ENCODE data around the gene HID1. TPM values are rescaled to one million over a fixed set of nuclear protein-coding genes. Genes with fewer than 3 reads are reported as not detected.
"Not testable (repeated sequence)": the region's sequence is repeated elsewhere in the genome, so short reads cannot be mapped to it uniquely, and the experiment has no call there.

Gene HID1
- total RNA-seq, 1 donor from 2014 or later: 2.6 TPM

DNA sequence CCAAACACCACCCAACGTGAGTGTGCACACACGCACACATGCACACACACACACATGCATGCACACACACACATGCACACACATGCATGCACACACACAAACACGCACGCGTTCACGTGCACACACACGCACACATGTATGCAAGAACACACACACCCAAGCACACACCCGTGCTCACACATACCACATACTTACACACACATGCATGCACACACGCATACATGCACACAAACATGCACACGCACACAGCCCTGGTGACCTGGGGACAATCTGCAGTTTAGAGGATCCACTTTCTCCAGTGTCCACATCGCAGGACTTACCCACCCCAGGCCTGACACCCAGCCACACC lies 55.7 kb downstream of the HID1 start:
- H3K79me2 ChIP-seq (ENCODE audit: insufficient read depth, low read length): no peaks in the 10 kb centered on the region
- DNase-seq (ENCODE audit: low read depth) (no peak), FAIRE-seq (no peak)
- Mint-ChIP-seq H3K9me3 (ENCODE audit: unreplicated experiment) (peaks cover 7% of the 10 kb centered on the region), H3K4me1 (ENCODE audit: low read depth, unreplicated experiment) (no peaks in the 10 kb centered on the region), H3K4me3 (ENCODE audit: unreplicated experiment) (no peak overlapping the region), H3K36me3 (ENCODE audit: low read depth, unreplicated experiment) (no peaks in the 10 kb centered on the region), H3K27me3 (ENCODE audit: low read depth, unreplicated experiment) (peaks cover 31% of the 10 kb centered on the region), H3K27ac (ENCODE audit: unreplicated experiment) (no peak overlapping the region)
- H3K4me1 ChIP-seq (ENCODE audit: insufficient read depth, low read length): no peaks in the 10 kb centered on the region
- H3K4me3 ChIP-seq (ENCODE audit: insufficient read depth, low read depth, low read length): no peak overlapping the region
- no peak overlapping the region for H3K9ac ChIP-seq (ENCODE audit: low read length)
- H3K27me3 ChIP-seq (ENCODE audit: insufficient read depth, low read length): peaks cover 9% of the 10 kb centered on the region
- no peaks in the 10 kb centered on the region for H3K36me3 ChIP-seq (ENCODE audit: insufficient read depth, low read length)
- TF ChIP-seq EZH2 (IDR thresholded peaks at IDR 0.05; ENCODE audit: insufficient read depth, low read length): no peak
- TF ChIP-seq, protein P1, sequence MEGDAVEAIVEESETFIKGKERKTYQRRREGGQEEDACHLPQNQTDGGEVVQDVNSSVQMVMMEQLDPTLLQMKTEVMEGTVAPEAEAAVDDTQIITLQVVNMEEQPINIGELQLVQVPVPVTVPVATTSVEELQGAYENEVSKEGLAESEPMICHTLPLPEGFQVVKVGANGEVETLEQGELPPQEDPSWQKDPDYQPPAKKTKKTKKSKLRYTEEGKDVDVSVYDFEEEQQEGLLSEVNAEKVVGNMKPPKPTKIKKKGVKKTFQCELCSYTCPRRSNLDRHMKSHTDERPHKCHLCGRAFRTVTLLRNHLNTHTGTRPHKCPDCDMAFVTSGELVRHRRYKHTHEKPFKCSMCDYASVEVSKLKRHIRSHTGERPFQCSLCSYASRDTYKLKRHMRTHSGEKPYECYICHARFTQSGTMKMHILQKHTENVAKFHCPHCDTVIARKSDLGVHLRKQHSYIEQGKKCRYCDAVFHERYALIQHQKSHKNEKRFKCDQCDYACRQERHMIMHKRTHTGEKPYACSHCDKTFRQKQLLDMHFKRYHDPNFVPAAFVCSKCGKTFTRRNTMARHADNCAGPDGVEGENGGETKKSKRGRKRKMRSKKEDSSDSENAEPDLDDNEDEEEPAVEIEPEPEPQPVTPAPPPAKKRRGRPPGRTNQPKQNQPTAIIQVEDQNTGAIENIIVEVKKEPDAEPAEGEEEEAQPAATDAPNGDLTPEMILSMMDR (IDR thresholded peaks at IDR 0.05; ENCODE audit: insufficient read depth, low read depth, low read length): no peak
- no peaks in the 10 kb centered on the region for H4K20me1 ChIP-seq (ENCODE audit: insufficient read depth, low read length)
- no peaks in the 10 kb centered on the region for H3K9me3 ChIP-seq (ENCODE audit: insufficient read depth, low read depth, low read length)
- H3K27ac ChIP-seq (ENCODE audit: low read depth, low read length): no peak overlapping the region
- H3K4me2 ChIP-seq (ENCODE audit: low read length): no peak overlapping the region
- H2AFZ ChIP-seq (ENCODE audit: low read depth, low read length): no peak overlapping the region

DNA sequence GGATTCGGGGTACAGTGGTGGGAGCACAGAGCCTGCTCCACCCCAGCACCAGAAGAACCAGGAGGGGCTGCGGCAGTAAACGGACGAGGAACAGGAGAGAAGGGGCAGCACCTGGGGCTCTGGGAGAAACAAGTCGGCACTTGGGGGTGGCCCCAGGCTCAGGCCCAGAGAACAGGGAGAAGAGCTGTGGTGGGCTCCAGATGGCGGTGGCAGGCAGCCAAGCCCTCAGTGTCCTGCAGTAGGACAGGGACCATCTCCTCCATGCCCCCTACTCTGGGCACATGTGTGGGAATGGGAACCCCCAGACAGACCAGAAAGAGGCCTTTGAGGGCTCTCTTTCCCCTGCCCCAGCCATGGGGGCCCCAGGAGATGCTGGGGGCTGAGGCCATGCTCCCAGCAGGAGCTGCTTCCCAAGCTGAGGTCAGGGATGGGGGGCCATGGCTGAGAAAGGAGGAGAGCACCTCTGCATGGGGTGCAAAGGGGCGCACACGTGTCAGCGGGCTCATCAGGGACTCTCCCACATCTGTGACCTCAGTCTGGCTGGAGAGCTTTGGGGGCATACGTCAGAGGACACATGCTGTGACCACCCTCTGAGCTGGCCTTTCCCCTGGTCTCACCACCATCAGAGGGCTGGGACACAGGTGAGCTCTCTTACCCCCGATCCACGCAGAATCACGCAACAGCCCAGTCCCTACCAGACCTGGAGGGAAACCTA lies 56.3 kb downstream of the HID1 start:
- Histone ChIP-seq H4K20me1 (ENCODE audit: insufficient read depth, low read length) (no peaks in the 10 kb centered on the region), H2AFZ (ENCODE audit: low read depth, low read length) (no peak overlapping the region), H3K36me3 (ENCODE audit: insufficient read depth, low read length) (no peaks in the 10 kb centered on the region), H3K9me3 (ENCODE audit: insufficient read depth, low read depth, low read length) (no peaks in the 10 kb centered on the region), H3K4me1 (ENCODE audit: insufficient read depth, low read length) (no peaks in the 10 kb centered on the region), H3K4me2 (ENCODE audit: low read length) (no peak overlapping the region), H3K9ac (ENCODE audit: low read length) (no peak overlapping the region), H3K4me3 (ENCODE audit: insufficient read depth, low read depth, low read length) (no peak overlapping the region), H3K27me3 (ENCODE audit: insufficient read depth, low read length) (peaks cover 3% of the 10 kb centered on the region), H3K79me2 (ENCODE audit: insufficient read depth, low read length) (no peaks in the 10 kb centered on the region), H3K27ac (ENCODE audit: low read depth, low read length) (no peak overlapping the region)
- Mint-ChIP-seq H3K36me3 (ENCODE audit: low read depth, unreplicated experiment) (no peaks in the 10 kb centered on the region), H3K4me1 (ENCODE audit: low read depth, unreplicated experiment) (no peaks in the 10 kb centered on the region), H3K9me3 (ENCODE audit: unreplicated experiment) (peaks cover 7% of the 10 kb centered on the region), H3K27me3 (ENCODE audit: low read depth, unreplicated experiment) (peaks cover 27% of the 10 kb centered on the region), H3K4me3 (ENCODE audit: unreplicated experiment) (no peak overlapping the region), H3K27ac (ENCODE audit: unreplicated experiment) (no peak overlapping the region)
- TF ChIP-seq, protein P1 (IDR thresholded peaks at IDR 0.05; ENCODE audit: insufficient read depth, low read depth, low read length): no peak
- TF ChIP-seq EZH2 (IDR thresholded peaks at IDR 0.05; ENCODE audit: insufficient read depth, low read length): no peak
- no peak for DNase-seq (ENCODE audit: low read depth)
- FAIRE-seq: no peak

DNA sequence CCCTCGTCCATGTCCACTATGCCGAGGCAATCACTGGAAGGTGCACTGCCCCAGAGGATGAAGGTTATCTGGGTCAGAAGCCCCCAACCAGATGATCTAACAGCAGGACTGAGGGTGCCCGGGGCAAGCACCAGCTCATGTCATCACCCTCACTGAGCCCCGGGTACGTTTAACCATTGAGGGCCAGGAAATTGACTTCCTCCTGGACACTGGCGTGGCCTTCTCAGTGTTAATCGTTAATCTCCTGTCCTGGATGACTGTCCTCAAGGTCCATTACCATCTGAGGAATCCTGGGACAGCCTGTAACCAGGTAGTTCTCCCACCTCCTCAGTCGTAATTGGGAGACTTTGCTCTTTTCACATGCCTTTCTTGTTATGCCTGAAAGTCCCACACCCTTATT lies 61.1 kb downstream of the HID1 start:
- not testable (repeated sequence) for FAIRE-seq; H4K20me1 ChIP-seq (ENCODE audit: insufficient read depth, low read length); H3K4me1 Mint-ChIP-seq (ENCODE audit: low read depth, unreplicated experiment); H3K4me3 Mint-ChIP-seq (ENCODE audit: unreplicated experiment); H3K27me3 ChIP-seq (ENCODE audit: insufficient read depth, low read length); H3K4me1 ChIP-seq (ENCODE audit: insufficient read depth, low read length); DNase-seq (ENCODE audit: low read depth); H3K79me2 ChIP-seq (ENCODE audit: insufficient read depth, low read length); H3K9ac ChIP-seq (ENCODE audit: low read length); H3K27ac ChIP-seq (ENCODE audit: low read depth, low read length); H3K9me3 ChIP-seq (ENCODE audit: insufficient read depth, low read depth, low read length); H3K36me3 ChIP-seq (ENCODE audit: insufficient read depth, low read length); H3K36me3 Mint-ChIP-seq (ENCODE audit: low read depth, unreplicated experiment); H2AFZ ChIP-seq (ENCODE audit: low read depth, low read length); H3K27ac Mint-ChIP-seq (ENCODE audit: unreplicated experiment); H3K4me2 ChIP-seq (ENCODE audit: low read length); H3K4me3 ChIP-seq (ENCODE audit: insufficient read depth, low read depth, low read length)
- Mint-ChIP-seq H3K9me3 (ENCODE audit: unreplicated experiment) (peaks cover 13% of the 10 kb centered on the region), H3K27me3 (ENCODE audit: low read depth, unreplicated experiment) (peaks cover 46% of the 10 kb centered on the region)

DNA sequence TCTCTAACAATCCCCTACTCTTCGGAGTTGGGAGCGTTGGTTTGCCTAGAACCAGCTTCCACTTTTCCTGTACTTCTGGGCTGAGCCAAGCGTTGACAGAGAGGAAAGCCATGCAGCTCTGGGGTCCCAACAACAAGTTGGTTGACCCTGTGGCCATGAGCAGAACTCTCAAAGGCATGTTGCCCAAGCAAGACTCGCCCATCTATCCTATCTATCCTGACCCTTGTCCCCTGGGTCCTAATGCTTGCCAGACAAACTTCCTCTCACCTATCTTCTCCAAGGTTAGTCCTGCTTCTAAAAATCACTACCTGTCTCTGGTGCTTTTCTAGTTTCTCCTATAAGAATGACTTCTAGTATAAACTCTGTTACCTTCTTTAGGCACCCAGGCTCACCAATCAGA lies 63.5 kb downstream of the HID1 start:
- not testable (repeated sequence) for H3K9me3 ChIP-seq (ENCODE audit: insufficient read depth, low read depth, low read length)

More for the DNA sequence above, 63.5 kb downstream of the HID1 start:
- H3K36me3 ChIP-seq (ENCODE audit: insufficient read depth, low read length); FAIRE-seq; H3K4me1 Mint-ChIP-seq (ENCODE audit: low read depth, unreplicated experiment); H3K9ac ChIP-seq (ENCODE audit: low read length); H3K27me3 ChIP-seq (ENCODE audit: insufficient read depth, low read length); DNase-seq (ENCODE audit: low read depth); H3K4me3 ChIP-seq (ENCODE audit: insufficient read depth, low read depth, low read length); H4K20me1 ChIP-seq (ENCODE audit: insufficient read depth, low read length); H3K79me2 ChIP-seq (ENCODE audit: insufficient read depth, low read length); H3K4me1 ChIP-seq (ENCODE audit: insufficient read depth, low read length); H3K27ac Mint-ChIP-seq (ENCODE audit: unreplicated experiment); H3K4me3 Mint-ChIP-seq (ENCODE audit: unreplicated experiment); H3K36me3 Mint-ChIP-seq (ENCODE audit: low read depth, unreplicated experiment); H3K4me2 ChIP-seq (ENCODE audit: low read length); H2AFZ ChIP-seq (ENCODE audit: low read depth, low read length); H3K27ac ChIP-seq (ENCODE audit: low read depth, low read length): not testable (repeated sequence)
- peaks cover 47% of the 10 kb centered on the region for H3K27me3 Mint-ChIP-seq (ENCODE audit: low read depth, unreplicated experiment)
- peaks cover 17% of the 10 kb centered on the region for H3K9me3 Mint-ChIP-seq (ENCODE audit: unreplicated experiment)
